Measurements from ENCODE around the gene MCUR1.
"Not testable (repeated sequence)": the region's sequence is repeated elsewhere in the genome, so short reads cannot be mapped to it uniquely, and the experiment has no call there.

Gene MCUR1

DNA sequence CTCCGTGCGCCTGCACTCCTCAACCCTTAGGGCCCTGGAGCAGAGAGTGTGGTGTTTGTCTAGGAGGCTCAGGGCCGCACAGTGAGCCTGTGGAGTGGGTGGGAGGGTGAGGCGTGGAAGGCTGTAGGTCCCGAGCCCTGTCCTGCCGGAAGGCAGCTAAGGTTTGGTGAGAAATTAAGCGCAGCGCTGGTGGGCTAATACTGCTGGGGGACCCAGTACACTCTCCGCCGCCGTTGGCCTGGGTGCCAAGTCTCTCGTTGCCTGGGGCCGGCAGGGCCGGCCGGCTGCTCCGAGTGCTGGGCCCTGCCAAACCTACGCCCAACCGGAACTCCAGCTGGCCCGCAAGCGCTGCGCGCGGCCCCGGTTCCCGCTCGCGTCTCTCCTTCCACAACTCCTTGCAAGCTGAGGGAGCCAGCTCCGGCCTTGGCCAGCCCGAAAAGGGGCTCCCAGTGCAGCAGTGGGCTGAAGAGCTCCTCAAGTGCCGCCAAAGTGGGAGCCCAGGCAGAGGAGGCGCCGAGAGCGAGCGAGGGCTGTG lies 40.4 kb upstream of the MCUR1 start:
- Histone ChIP-seq H3K4me2 (no peak overlapping the region), H3K4me1 (ENCODE audit: low read depth, poor library complexity, severe bottlenecking) (no peaks in the 10 kb centered on the region), H2AFZ (ENCODE audit: low read depth) (no peak overlapping the region)

DNA sequence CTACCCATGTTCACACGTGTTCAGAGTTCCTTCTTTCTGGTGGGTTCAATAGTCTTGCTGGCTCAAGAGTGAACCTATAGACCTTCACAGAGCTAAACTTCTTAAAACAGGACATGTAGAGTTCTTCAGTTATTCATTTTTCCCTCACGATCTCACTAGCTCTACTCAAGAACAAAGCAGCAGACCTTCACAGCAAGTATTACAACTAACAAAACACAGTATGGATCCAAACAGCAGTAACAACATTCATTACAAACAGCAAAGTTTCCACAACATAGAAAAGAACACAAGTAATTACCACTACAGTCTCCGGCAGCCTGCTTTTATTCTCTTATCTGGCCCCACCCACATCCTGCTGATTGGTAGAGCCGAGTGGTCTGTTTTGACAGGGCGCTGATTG lies 39.5 kb upstream of the MCUR1 start:
- H3K36me3 ChIP-seq (ENCODE audit: insufficient read depth): no peaks in the 10 kb centered on the region
- H3K4me1 ChIP-seq (ENCODE audit: low read depth, poor library complexity, severe bottlenecking): no peaks in the 10 kb centered on the region
- H3K4me3 ChIP-seq (IDR thresholded peaks at IDR 0.05; ENCODE audit: insufficient read depth, low read depth, low read length): no peak overlapping the region
- H3K4me2 ChIP-seq: no peak overlapping the region
- no peak overlapping the region for H3K9ac ChIP-seq
- no peaks in the 10 kb centered on the region for H4K20me1 ChIP-seq (ENCODE audit: insufficient read depth)
- no peak overlapping the region for H3K27ac ChIP-seq
- H3K27me3 ChIP-seq (ENCODE audit: insufficient read depth, low read depth): no peaks in the 10 kb centered on the region
- TF ChIP-seq, protein P1, sequence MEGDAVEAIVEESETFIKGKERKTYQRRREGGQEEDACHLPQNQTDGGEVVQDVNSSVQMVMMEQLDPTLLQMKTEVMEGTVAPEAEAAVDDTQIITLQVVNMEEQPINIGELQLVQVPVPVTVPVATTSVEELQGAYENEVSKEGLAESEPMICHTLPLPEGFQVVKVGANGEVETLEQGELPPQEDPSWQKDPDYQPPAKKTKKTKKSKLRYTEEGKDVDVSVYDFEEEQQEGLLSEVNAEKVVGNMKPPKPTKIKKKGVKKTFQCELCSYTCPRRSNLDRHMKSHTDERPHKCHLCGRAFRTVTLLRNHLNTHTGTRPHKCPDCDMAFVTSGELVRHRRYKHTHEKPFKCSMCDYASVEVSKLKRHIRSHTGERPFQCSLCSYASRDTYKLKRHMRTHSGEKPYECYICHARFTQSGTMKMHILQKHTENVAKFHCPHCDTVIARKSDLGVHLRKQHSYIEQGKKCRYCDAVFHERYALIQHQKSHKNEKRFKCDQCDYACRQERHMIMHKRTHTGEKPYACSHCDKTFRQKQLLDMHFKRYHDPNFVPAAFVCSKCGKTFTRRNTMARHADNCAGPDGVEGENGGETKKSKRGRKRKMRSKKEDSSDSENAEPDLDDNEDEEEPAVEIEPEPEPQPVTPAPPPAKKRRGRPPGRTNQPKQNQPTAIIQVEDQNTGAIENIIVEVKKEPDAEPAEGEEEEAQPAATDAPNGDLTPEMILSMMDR (conservative IDR thresholded peaks at IDR 0.05; ENCODE audit: low read depth, low read length): no peak
- H3K79me2 ChIP-seq (ENCODE audit: insufficient read depth, low read depth): no peaks in the 10 kb centered on the region
- no peak overlapping the region for H2AFZ ChIP-seq (ENCODE audit: low read depth)

More for the DNA sequence above, 40.4 kb upstream of the MCUR1 start:
- Histone ChIP-seq H3K27me3 (ENCODE audit: insufficient read depth, low read depth) (no peaks in the 10 kb centered on the region), H3K36me3 (ENCODE audit: insufficient read depth) (no peaks in the 10 kb centered on the region), H3K27ac (no peak overlapping the region), H3K9ac (no peak overlapping the region), H3K79me2 (ENCODE audit: insufficient read depth, low read depth) (no peaks in the 10 kb centered on the region), H4K20me1 (ENCODE audit: insufficient read depth) (no peaks in the 10 kb centered on the region), H3K4me3 (IDR thresholded peaks at IDR 0.05; ENCODE audit: insufficient read depth, low read depth, low read length) (no peak overlapping the region)
- TF ChIP-seq, protein P1 (conservative IDR thresholded peaks at IDR 0.05; ENCODE audit: low read depth, low read length): no peak

DNA sequence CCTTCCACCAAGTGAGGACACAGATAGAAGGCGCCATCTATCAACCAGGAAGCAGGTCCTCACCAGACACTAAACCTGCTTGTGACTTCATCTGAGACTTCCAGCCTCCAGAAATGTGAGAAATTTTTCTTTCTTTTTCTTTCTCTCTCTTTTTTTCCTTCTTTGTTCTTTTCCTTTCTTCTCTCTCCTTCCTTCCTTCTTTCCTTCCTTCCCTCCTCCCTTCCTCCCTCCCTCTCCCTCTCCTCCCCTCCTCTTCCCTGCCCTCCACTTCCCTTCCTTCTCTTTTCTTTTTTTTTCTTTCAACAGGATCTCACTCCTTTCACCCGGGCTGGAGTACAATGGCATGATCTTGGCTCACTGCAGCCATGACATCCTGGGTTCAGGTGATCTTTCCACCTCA lies 37.4 kb upstream of the MCUR1 start:
- H3K9ac ChIP-seq: no peak overlapping the region
- H4K20me1 ChIP-seq (ENCODE audit: insufficient read depth): no peaks in the 10 kb centered on the region
- H3K36me3 ChIP-seq (ENCODE audit: insufficient read depth): no peaks in the 10 kb centered on the region
- no peaks in the 10 kb centered on the region for H3K79me2 ChIP-seq (ENCODE audit: insufficient read depth, low read depth)
- H3K4me3 ChIP-seq (IDR thresholded peaks at IDR 0.05; ENCODE audit: insufficient read depth, low read depth, low read length): no peak overlapping the region
- H3K4me2 ChIP-seq: no peak overlapping the region
- TF ChIP-seq, protein P1 (conservative IDR thresholded peaks at IDR 0.05; ENCODE audit: low read depth, low read length): no peak
- no peak overlapping the region for H3K27ac ChIP-seq
- no peaks in the 10 kb centered on the region for H3K4me1 ChIP-seq (ENCODE audit: low read depth, poor library complexity, severe bottlenecking)
- H2AFZ ChIP-seq (ENCODE audit: low read depth): no peak overlapping the region
- no peaks in the 10 kb centered on the region for H3K27me3 ChIP-seq (ENCODE audit: insufficient read depth, low read depth)

DNA sequence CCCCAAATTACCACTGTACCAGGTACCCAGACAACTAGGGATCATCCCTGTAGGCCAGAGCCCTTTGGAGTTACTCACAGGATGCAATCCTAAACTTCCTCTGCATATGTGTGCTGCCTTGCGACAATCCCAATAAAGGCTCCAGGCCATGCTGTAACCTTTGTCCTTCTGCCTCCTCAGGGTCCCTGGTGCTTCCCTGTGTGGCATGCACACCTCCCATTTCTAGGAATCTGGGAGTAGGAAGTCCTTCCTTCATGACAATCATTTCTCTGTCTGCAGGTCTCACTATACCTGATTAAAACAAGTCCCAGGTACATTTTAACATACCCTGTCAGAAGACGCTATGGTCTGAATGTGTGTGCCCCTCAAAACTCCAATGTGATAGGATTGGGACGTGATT lies 37.0 kb upstream of the MCUR1 start:
- Histone ChIP-seq H3K79me2 (ENCODE audit: insufficient read depth, low read depth) (no peaks in the 10 kb centered on the region), H3K27ac (no peak overlapping the region), H3K4me2 (no peak overlapping the region), H4K20me1 (ENCODE audit: insufficient read depth) (no peaks in the 10 kb centered on the region), H3K27me3 (ENCODE audit: insufficient read depth, low read depth) (no peaks in the 10 kb centered on the region), H3K4me1 (ENCODE audit: low read depth, poor library complexity, severe bottlenecking) (no peaks in the 10 kb centered on the region), H3K4me3 (IDR thresholded peaks at IDR 0.05; ENCODE audit: insufficient read depth, low read depth, low read length) (no peak overlapping the region), H2AFZ (ENCODE audit: low read depth) (no peak overlapping the region), H3K36me3 (ENCODE audit: insufficient read depth) (no peaks in the 10 kb centered on the region), H3K9ac (no peak overlapping the region)
- TF ChIP-seq, protein P1 (conservative IDR thresholded peaks at IDR 0.05; ENCODE audit: low read depth, low read length): no peak

DNA sequence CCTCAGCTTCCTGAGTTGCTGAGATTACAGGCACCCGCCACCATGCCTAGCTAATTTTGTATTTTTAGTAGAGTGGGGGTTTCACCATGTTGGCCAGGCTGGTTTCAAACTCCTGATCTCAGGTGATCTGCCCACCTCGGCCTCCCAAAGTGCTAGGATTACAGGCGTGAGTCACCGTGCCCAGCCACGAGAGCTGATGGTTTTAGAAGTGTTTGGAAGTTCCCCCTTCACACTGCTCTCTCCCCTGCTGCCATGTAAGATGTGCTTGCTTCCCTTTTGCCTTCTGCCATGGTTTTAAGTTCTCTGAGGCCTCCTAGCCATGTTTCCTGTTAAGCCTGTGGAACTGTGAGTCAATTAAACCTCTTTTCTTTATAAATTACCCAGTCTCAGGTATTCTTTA lies 36.3 kb upstream of the MCUR1 start:
- H3K9ac ChIP-seq; H3K4me2 ChIP-seq; H3K27ac ChIP-seq; H3K4me1 ChIP-seq (ENCODE audit: low read depth, poor library complexity, severe bottlenecking); H3K4me3 ChIP-seq (IDR thresholded peaks at IDR 0.05; ENCODE audit: insufficient read depth, low read depth, low read length); H4K20me1 ChIP-seq (ENCODE audit: insufficient read depth); H3K27me3 ChIP-seq (ENCODE audit: insufficient read depth, low read depth); H2AFZ ChIP-seq (ENCODE audit: low read depth); H3K79me2 ChIP-seq (ENCODE audit: insufficient read depth, low read depth); H3K36me3 ChIP-seq (ENCODE audit: insufficient read depth): not testable (repeated sequence)
